Measurements from ENCODE around the gene DMPK.
A peak's percentile ranks its signal among the peaks of the same experiment; 100 is the strongest.
"Not testable (repeated sequence)": the region's sequence is repeated elsewhere in the genome, so short reads cannot be mapped to it uniquely, and the experiment has no call there.

Gene DMPK

DNA sequence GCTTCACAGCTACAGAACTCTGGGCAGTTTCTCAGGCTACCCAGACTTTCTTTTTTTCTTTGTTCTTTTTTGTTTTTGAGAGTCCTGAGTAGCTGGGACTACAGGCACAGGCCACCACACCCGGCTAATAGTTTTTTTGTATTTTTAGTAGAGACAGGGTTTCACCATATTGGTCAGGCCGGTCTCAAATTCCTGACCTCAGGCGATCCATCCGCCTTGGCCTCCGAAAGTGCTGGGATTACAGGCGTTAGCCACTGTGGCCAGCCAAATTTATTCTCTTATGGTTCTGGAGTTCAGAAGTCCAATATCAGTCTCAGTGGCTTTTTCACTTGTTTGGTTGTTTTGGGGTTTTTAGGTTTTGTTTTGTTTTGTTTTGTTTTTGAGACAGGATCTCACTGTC lies 36.7 kb downstream of the DMPK start:
- DNase-seq (ENCODE audit: low read depth in 2 of 2): no peak

DNA sequence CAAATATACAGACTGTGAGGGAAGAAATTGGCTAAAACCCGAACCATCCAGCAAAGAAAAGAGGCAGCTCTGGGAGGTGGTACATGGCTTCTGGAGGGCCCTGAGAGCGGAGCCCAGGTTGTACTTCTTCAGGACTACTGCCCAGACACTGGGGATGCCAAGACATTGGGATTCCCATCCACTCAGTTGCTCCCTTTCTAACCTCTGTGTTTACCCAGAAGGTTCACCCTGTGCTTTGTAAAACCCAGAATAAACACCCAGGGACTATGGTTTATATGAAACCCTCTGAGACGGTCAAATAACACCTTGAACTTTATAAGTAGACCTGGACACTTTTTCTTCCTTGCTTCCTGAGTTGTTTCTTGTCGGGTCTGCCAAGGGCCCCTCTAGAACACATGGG lies 39.3 kb downstream of the DMPK start:
- DNase-seq (ENCODE audit: low read depth in 2 of 2): no peak

DNA sequence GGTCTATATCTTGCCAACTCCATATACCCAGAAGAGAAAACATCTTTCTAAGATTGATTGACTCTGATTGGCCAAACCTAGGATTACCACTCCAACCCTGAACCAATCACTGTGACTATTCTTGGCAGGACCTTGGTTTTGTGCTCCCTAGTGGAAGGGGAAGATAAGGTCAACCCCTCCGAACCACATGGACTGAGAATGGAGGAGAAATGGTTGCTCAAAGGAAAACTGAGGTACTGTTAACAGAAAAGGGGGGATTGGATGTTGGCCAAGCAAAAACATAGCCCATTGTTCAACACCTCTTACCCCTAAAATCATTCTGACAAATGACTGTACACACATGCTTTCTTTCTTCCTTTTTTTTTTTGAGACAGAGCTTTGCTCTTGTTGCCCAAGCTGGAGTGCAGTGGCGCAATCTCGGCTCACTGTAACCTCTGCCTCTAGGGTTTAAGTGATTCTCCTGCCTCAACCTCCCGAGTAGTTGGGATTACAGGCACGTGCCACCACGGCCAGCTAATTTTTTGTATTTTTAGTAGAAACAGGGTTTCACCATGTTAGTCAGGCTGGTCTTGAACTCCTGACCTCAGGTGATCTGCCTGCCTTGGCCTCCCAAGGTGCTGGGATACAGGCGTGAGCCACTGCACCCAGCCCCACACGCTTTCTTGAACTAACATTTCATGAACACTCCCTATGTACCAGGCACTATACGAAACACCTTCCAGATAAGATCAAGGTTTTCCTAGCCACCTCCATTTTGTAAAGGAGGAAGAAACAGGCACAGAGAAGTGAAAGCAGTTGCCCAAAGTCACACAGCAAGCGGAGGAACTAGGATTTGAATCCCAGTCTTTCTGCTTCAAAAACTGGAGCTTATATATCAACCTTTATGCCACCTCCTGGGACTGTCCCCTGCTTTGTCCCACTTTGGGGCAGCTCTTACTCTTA lies 42.5 kb downstream of the DMPK start:
- no peak for DNase-seq (ENCODE audit: low read depth in 2 of 2)

DNA sequence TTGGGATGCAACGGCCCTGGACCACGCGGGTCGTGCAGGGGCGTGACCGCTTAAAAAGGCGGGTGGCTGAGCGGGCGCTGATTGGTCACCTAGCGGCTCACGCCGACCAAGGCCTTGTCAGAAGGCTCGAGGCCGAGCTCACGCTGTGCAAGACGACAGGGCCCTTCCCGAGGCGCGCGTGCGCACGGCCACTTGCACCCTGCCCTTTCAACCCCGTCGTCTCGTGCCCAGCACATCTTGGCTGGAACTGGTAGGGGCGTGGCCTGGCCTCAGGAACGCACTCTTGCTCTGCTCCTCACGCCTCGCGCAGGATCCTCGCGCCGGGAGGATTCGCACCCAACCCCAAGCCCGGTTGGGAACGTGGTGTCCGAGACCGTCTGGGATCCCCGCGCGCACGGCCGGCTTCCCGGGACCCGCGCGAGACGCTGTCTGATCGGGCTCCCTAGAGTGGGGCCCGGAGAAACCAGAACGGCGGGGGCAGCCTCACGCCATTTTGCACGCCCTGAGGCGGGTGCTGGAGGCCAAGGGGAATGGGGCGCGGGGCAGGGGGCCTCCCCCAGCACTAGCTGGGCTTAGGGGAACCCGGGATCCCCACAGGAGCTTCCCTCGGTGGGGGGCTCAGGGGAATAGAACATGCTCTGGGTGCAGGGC lies 49.0 kb downstream of the DMPK start, which contains the start of gene MEIOSIN:
Gene MEIOSIN (plus strand): TSS at position 280 of the 651 bp plus-strand sequence. CDS start 1,938 bp downstream, outside the sequence.
- DNase-seq (ENCODE audit: low read depth in 2 of 2): no peak

DNA sequence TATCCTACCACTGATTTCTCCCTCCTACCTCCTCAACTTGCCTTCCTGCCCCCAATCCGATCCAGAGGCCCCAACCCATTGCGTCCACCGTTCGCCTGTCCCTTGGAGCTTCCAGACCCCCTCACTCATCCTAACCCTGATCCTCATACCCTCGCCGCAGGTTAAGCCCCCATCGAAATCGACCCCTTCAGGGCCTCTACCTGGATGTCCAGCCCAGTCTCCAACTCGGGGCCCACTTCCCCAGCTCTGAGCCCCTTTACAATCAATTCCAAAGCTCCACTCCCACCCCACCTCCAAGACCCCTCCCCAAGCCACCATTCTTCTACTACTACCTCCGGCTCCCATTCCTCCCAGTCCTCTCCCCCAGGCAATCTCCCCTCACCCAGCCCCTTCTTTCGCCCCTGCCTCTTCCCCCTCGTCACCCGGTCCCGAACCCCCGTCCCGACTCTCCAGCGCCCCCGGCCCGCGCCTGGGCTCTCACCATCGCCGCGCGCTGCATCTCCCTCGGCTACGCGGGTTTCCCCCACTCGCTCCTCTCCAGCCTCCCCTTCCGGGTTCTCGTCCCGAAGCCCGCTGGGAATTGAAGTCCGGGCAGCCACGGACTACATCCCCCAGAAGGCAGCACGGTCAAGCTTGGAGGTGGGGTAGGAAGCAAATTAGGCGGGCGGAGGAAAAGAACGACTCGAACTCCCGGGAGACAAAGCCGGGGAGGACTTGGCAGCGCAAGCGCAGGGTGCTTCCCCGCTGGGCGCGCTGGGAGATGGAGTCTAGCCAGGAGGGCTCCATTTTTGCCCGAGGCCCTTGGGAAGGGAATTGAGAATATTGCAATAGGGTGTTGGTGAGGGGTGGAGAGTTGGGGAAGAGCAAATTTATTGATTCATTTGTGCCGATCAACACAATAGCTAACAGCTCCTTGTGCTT lies 51.7 kb downstream of the DMPK start, which contains the start of gene FBXO46:
Gene FBXO46 (minus strand): TSS at position 529 of the 921 bp plus-strand sequence. CDS start 17,401 bp downstream, outside the sequence.
- peak; percentile 92 to 95 for DNase-seq (ENCODE audit: low read depth in 2 of 2)

DNA sequence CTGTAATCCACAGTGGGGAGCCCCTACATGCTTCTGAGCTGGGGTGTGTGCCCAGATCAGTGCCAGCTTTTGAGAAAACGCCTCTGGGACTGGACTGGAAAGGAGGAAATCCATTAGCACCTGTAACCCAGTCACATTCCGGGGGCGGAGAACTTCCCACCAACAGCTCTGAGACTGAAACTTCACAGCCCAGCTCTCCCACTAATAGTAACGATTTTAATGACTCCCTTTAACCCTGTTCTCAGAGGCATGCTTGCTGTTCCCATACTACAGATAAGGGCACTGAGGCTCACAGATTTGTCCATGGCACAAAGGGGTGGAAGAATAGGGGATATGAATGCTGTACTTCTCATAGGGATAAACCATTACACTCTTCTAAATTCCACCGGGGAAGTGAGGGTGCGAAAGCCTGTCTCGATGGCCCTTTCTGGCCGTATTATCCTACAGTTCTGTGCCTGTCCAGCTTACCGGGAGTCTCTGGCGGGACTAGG lies 52.4 kb downstream of the DMPK start:
- DNase-seq (ENCODE audit: low read depth in 2 of 2): no peak

DNA sequence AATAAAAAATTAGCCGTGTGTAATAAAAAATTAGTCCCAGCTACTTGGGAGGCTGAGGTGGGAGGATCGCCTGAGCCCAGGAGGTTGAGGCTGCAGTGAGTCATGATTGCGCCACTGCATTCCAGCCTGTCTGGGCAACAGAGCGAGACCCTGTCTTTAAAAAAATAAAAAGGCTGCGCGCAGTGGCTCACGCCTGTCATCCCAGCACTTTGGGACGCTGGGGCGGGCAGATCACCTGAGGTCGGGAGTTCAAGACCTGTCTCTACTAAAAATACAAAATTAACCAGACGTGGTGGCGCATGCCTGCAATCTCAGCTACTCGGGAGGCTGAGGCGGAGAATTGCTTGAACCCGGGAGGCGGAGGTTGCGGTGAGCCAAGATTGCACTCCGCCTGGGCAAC lies 53.6 kb downstream of the DMPK start:
- not testable (repeated sequence) for DNase-seq (ENCODE audit: low read depth in 2 of 2)

DNA sequence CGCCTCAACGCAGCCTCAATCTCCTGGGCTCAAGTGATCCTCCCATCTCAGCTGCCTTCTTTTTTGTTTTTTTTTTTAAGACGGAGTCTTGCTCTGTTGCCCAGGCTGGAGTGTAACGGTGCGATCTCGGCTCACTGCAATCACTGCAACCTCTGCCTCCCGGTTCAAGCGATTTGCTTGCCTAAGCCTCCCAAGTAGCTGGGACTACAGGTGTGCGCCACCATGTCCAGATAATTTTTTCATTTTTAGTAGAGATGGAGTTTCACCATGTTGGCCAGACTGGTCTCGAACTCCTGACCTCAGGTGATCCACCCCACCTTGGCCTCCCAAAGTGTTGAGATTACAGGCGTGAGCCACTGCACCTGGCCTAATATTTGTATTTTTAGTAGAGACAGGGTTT lies 62.2 kb downstream of the DMPK start:
- not testable (repeated sequence) for DNase-seq (ENCODE audit: low read depth in 2 of 2)

Data from stimulated activated CD4-positive, alpha-beta T cell treated with anti-CD3 and anti-CD28 coated beads, Interleukin-15, amount 100 ng/mL, for 48 hours (primary cell).